ENCODE data around the gene CCDC107.

CCDC107 gene

DNA sequence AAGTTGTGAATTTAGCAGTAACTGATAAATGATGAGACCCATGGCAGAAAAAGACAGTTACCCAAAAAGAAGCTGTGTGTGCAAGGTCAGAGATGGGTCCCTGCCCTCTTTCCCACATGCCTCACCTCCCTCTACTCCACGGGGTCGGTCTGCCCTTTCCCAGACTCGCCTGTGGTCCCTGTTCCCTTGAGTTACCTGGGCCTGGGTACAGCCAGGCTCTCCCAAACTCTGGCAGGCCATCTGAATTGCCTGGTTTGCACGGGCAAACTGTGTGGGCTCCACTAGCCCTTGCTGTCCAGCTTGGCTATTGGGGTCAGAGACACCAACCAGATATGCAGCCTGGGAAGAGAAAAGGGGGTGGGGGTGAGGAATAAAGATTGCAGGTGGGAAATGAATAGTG lies 50.1 kb downstream of the CCDC107 start:
- no peak for DNase-seq

DNA sequence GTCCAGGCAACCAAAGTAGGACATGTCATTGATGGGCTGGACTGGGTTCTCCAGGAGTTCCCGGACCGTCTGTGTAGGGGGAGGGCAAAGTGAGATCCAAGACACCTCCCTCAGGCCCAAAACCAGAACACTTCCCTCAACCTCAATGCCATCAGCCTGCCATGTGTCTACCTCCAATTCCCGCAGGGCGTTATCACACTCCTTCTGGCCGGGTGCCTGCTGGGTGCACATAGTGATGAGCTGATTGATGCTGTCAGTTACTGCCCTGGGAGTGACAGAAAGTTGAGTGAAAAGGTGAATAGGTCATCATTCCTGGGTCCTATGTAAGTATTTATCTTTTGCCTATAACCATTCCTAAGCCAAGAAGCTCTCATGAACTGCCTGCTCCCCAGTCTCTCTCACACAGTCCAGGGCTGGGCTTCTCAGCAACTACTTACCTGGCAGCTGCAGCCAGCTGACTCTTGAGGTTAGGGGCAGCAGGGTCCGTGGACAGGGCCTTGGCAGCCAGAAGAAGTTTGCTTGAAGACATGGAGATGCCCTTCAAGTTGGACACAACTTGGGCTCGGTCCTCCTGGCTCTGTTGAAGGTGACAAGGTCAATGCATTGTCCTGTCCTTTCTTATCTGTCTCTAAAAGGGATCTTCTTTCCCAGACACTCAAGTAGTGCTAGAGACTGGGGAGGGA lies 52.9 kb downstream of the CCDC107 start:
- no peak for DNase-seq
